Ishikawa (cell line): ENCODE results near the gene ZNF664.

Experiments used
- CEBPB ChIP-seq: IDR thresholded peaks from 2 replicates; pipeline ENCODE4 v1.6.1; 2012
- EGR1 ChIP-seq: IDR thresholded peaks from 2 replicates; pipeline ENCODE4 v1.6.1; 2012
- NFIC ChIP-seq: IDR thresholded peaks from 2 replicates; pipeline ENCODE4 v1.6.1; 2012
- TF ChIP-seq, protein P1 (sequence below): IDR thresholded peaks from 2 replicates; pipeline ENCODE4 v1.6.1; 2012

DNA sequence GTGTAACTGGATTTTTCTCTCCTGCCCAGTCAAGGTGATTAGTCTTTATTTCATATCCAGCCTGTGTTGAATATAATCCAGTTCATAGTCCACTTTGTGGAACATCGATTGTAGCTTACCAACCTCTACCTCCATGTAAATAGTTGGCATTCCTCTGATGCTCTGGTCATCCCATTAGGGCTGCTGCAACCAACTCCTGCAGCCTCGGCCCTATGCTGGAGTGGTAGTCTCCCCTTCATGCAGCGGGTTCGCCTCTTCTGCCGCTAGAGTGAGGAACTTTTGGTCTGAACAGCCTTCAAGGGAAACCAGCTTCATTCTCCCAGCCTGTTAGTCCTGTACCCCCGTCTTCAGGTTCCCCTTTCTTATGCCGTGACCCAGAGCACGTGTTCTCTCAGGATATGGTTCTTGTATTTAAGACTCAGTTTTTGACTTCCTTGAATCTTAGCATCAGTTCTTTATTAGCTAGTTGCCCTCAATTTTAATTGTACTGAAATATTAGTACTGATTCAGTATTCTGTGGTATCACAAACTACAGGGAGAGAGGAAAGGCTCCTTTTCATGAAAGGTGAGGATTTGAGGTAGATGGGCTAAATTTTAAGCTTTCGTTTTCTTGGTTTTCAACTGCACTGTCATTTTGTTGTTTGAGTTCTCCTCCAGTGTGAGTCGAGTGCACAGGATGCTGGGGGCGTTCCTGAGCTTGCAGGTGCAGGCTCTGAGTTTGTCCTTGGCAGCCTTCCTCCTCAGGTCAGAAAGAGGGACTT, 33.2 kb downstream of the ZNF664 start:
- TF ChIP-seq NFIC (no peak), EGR1 (no peak), CEBPB (no peak)
- TF ChIP-seq, protein P1, sequence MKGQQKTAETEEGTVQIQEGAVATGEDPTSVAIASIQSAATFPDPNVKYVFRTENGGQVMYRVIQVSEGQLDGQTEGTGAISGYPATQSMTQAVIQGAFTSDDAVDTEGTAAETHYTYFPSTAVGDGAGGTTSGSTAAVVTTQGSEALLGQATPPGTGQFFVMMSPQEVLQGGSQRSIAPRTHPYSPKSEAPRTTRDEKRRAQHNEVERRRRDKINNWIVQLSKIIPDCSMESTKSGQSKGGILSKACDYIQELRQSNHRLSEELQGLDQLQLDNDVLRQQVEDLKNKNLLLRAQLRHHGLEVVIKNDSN = no peak
